ENCODE results near the gene OR6X1. TPM values are rescaled to one million over a fixed set of nuclear protein-coding genes. Genes with fewer than 3 reads are reported as not detected.

Gene OR6X1
- total RNA-seq (2021) (not detected in 2 replicates), Bru-seq, nascent RNA (not detected), BruChase-seq, experiment 1, labeled RNA remaining after a 2-hour chase (not detected), BruChase-seq, experiment 2, labeled RNA remaining after a 6-hour chase (not detected)
- long read RNA-seq, result 0 reads

DNA sequence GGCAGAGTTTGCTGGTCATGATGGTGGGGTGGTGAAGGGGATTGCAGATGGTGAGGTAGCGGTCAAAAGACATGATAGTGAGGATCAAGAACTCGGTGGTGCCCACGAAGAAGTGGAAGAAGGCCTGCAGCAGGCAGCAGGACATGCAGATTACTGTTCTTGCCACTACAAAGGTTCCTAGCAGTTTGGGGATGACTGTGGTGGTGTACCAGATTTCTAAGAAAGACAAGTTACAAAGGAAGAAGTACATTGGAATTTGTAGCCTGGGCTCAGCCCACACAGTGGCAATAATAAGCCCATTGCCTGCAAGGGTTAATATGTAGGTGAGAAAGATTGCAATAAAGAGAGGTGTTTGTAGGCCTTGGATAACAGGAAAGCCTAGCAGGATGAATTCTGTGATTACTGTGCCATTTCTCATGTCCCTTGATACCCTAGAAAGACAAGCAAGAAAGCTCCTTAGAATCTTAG lies at the start of gene OR6X1:
TSS of gene OR6X1 (minus strand) at position 418 of the 468 bp plus-strand sequence. CDS start at position 418, 0 bp downstream.
- BruUV-seq (replicated peaks), result no TSS peak
- Histone ChIP-seq H3K4me1 (ENCODE audit: insufficient read depth, low read length, poor library complexity, severe bottlenecking) (no peaks in the 10 kb centered on the region), H3K27me3 (replicated peaks; ENCODE audit: insufficient read depth, low read depth, low read length, poor library complexity) (peaks cover 9% of the 10 kb centered on the region), H3K9me3 (ENCODE audit: low read depth, low read length, poor library complexity, severe bottlenecking) (no peaks in the 10 kb centered on the region), H3K36me3 (ENCODE audit: insufficient read depth, low read length, poor library complexity, severe bottlenecking) (no peaks in the 10 kb centered on the region), H3K4me3 (ENCODE audit: low read depth, low read length, poor library complexity, severe bottlenecking) (no peak within 1 kb of the TSS), H3K27ac (ENCODE audit: low read depth, low read length, poor library complexity, severe bottlenecking) (no peak within 1 kb of the TSS)
- ChIA-PET CTCF (no interaction called here), POLR2A (ENCODE audit: low non-redundant PET) (no interaction called here)
- DNase-seq (ENCODE audit: low spot score), result no peak
- TF ChIP-seq CTCF (conservative IDR thresholded peaks at IDR 0.05; ENCODE audit: low read depth, low read length) (no peak), EZH2 (IDR thresholded peaks at IDR 0.05; ENCODE audit: borderline replicate concordance, low read depth, low read length, poor library complexity, severe bottlenecking) (no peak)
- intact Hi-C loops (cut with micrococcal nuclease; ENCODE audit: unreplicated experiment), result no loop called here

- DNase-seq (ENCODE audit: low spot score), result no peak
- intact Hi-C loops (cut with micrococcal nuclease; ENCODE audit: unreplicated experiment), result no loop called here
- POLR2A ChIA-PET (ENCODE audit: low non-redundant PET), result no interaction called here
- Histone ChIP-seq H3K4me1 (ENCODE audit: insufficient read depth, low read length, poor library complexity, severe bottlenecking) (no peaks in the 10 kb centered on the region), H3K27me3 (replicated peaks; ENCODE audit: insufficient read depth, low read depth, low read length, poor library complexity) (peaks cover 8% of the 10 kb centered on the region), H3K27ac (ENCODE audit: low read depth, low read length, poor library complexity, severe bottlenecking) (no peak overlapping the region), H3K36me3 (ENCODE audit: insufficient read depth, low read length, poor library complexity, severe bottlenecking) (no peaks in the 10 kb centered on the region), H3K9me3 (ENCODE audit: low read depth, low read length, poor library complexity, severe bottlenecking) (no peaks in the 10 kb centered on the region), H3K4me3 (ENCODE audit: low read depth, low read length, poor library complexity, severe bottlenecking) (no peak overlapping the region)
- TF ChIP-seq CTCF (conservative IDR thresholded peaks at IDR 0.05; ENCODE audit: low read depth, low read length), result no peak
- no peak for TF ChIP-seq EZH2 (IDR thresholded peaks at IDR 0.05; ENCODE audit: borderline replicate concordance, low read depth, low read length, poor library complexity, severe bottlenecking)
- CTCF ChIA-PET, result no interaction called here
- BruUV-seq (replicated peaks), result no TSS peak
Observed at GRCh38 chr11:123801765-123802164, 47.4 kb upstream of the OR6X1 start.

- DNase-seq (ENCODE audit: low spot score), result no peak
- Histone ChIP-seq H3K4me3 (ENCODE audit: low read depth, low read length, poor library complexity, severe bottlenecking) (no peak overlapping the region), H3K27ac (ENCODE audit: low read depth, low read length, poor library complexity, severe bottlenecking) (no peak overlapping the region), H3K36me3 (ENCODE audit: insufficient read depth, low read length, poor library complexity, severe bottlenecking) (no peaks in the 10 kb centered on the region), H3K4me1 (ENCODE audit: insufficient read depth, low read length, poor library complexity, severe bottlenecking) (no peaks in the 10 kb centered on the region), H3K9me3 (ENCODE audit: low read depth, low read length, poor library complexity, severe bottlenecking) (no peaks in the 10 kb centered on the region), H3K27me3 (replicated peaks; ENCODE audit: insufficient read depth, low read depth, low read length, poor library complexity) (no peaks in the 10 kb centered on the region)
- POLR2A ChIA-PET (ENCODE audit: low non-redundant PET), result no interaction called here
- CTCF ChIA-PET, result no interaction called here
- intact Hi-C loops (cut with micrococcal nuclease; ENCODE audit: unreplicated experiment), result no loop called here
- TF ChIP-seq CTCF (conservative IDR thresholded peaks at IDR 0.05; ENCODE audit: low read depth, low read length) (no peak), EZH2 (IDR thresholded peaks at IDR 0.05; ENCODE audit: borderline replicate concordance, low read depth, low read length, poor library complexity, severe bottlenecking) (no peak)
- BruUV-seq (replicated peaks), result no TSS peak
Observed at GRCh38 chr11:123800036-123800435, 45.7 kb upstream of the OR6X1 start.

Data from A673 (cell line).